ENCODE data around the gene SPEG.

The SPEG gene

GRCh38 chr2:219475278-219475677 is 40.6 kb downstream of the SPEG start:
- in situ Hi-C loops (cut with MboI; ENCODE audit: low sequenced_read_pairs) = no loop called here

DNA sequence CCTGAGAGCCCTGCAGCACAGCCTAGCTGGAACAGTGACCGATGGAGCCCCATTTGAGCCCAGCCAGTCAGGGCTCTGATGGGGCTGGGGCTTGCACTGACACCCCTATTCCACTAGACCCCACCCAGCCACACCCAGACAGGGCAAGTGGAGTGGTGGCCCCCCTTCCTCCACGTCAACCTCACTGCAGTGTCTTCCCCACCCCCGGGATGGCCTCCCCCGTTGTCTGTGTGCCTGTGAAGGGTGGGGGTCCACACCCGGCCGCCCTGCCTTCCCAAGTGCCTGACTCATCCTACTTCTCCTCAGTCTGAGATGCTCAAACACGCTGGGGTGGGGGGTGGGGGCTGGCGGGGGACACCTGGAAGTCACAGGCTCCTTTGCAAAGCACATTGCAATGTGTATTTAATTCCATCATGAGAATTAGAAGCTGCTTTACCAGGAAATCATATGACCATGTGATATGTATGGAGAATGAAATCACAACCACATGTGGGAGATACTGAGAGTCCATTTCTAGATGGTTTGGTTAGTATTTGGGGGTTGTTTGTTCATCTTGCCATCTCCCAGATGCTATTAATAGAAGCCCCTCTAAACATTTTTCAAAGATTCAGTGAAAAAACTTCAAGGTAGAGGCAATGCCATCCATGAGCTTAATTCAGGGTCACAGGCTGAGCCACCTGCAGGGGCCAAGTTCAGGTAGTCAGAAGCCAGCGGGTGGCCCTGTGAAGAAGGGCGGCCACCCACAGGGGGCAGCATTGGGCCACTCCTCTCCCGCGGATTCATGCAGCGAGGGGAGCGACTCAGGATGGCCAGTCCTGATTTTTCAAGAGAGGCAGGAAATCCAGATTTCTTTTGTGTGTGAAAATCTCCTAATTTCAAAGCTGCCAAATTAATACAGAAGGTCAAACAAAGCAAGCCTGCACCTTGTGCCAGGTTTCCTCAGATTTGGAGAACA is 41.3 kb downstream of the SPEG start:
- in situ Hi-C loops (cut with MboI; ENCODE audit: low sequenced_read_pairs) = no loop called here

GRCh38 chr2:219476652-219477151 is 42.1 kb downstream of the SPEG start:
- in situ Hi-C loops (cut with MboI; ENCODE audit: low sequenced_read_pairs) = no loop called here

- in situ Hi-C loops (cut with MboI; ENCODE audit: low sequenced_read_pairs) = no loop called here
These were observed 42.5 kb downstream of the SPEG start for GRCh38 chr2:219477179-219477578.

DNA sequence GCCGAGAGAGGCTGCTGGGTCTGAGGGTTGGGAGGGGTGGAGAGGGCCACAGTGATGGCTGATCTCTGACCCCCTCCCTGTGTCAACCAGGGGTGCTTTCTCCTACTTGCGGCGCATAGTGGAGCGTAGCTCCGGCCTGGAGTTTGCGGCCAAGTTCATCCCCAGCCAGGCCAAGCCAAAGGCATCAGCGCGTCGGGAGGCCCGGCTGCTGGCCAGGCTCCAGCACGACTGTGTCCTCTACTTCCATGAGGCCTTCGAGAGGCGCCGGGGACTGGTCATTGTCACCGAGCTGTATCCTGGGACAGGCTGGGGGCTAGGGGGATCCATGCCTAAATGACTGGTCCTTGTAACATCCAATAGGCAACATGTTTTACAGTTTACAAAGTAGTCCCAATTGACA is 43.2 kb downstream of the SPEG start:
- in situ Hi-C loops (cut with MboI; ENCODE audit: low sequenced_read_pairs) = no loop called here

DNA sequence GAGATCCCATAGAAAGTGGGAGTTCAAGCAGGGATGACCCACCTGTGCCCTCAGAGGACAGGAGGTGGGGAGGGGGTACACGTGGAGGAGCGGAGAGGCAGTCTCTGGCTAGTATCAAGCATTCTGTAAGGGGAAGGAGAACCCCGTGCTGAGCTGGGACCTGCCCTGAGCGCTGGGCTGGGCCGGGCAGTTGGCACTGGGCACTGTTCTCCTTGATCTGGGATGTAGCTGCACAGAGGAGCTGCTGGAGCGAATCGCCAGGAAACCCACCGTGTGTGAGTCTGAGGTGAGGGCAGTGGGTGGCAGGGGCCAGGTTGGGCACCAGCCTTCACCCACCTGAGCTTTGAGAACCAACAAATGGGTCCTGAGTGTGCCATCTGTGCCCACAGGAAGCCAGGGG is 44.3 kb downstream of the SPEG start:
- in situ Hi-C loops (cut with MboI; ENCODE audit: low sequenced_read_pairs) = no loop called here

DNA sequence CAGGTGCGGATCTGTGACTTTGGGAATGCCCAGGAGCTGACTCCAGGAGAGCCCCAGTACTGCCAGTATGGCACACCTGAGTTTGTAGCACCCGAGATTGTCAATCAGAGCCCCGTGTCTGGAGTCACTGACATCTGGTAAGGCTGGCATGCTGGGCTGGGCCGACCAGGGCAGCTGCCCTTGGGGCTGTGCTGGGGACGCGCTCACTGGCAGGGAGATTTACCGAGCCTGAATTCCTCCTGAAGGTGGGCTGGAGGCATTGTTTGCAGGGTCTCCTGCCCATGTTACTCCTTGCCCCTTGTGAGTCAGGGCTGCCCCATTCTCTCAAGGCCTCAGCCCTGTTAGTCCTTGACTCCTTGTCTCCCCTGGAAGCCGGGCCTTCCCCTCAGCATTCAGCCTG is 45.4 kb downstream of the SPEG start:
- in situ Hi-C loops (cut with MboI; ENCODE audit: low sequenced_read_pairs) = no loop called here

- in situ Hi-C loops (cut with MboI; ENCODE audit: low sequenced_read_pairs) = no loop called here
These were observed 48.2 kb downstream of the SPEG start for GRCh38 chr2:219482674-219483405.

- in situ Hi-C loops (cut with MboI; ENCODE audit: low sequenced_read_pairs) = no loop called here
These were observed 49.1 kb downstream of the SPEG start for GRCh38 chr2:219483451-219484342.

GRCh38 chr2:219484343-219485200 is 49.9 kb downstream of the SPEG start:
- in situ Hi-C loops (cut with MboI; ENCODE audit: low sequenced_read_pairs) = no loop called here

GRCh38 chr2:219485201-219485580 is 50.5 kb downstream of the SPEG start:
- in situ Hi-C loops (cut with MboI; ENCODE audit: low sequenced_read_pairs) = no loop called here

DNA sequence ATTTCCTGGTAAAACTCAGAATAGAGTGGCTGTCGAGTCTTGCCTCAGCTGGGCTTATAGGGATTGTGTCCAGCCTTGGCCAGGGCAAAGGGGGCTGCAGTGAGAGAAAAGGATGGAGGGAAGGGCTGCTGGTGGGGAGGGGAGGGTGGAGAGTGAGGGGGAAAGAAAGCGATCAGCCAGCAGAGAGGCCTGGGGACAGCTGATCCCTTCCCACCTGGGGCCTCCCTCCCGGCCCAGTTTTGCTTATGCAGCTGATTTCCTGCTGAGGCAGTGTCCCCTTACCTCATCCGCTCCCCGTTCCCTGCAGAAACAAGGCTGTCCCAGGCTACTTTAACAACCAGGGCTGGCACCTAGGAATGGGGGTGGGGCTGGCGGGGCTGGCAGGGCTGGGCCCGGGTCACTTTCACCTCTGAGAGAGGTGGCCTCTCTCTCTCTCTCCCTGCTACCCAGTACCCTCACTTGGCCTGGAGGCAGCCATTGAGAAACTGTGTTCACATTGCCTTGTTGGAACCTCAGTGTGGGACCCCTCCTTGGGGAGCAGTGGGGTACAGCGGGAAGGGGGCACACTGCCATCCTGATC is 51.8 kb downstream of the SPEG start:
- in situ Hi-C loops (cut with MboI; ENCODE audit: low sequenced_read_pairs) = no loop called here

DNA sequence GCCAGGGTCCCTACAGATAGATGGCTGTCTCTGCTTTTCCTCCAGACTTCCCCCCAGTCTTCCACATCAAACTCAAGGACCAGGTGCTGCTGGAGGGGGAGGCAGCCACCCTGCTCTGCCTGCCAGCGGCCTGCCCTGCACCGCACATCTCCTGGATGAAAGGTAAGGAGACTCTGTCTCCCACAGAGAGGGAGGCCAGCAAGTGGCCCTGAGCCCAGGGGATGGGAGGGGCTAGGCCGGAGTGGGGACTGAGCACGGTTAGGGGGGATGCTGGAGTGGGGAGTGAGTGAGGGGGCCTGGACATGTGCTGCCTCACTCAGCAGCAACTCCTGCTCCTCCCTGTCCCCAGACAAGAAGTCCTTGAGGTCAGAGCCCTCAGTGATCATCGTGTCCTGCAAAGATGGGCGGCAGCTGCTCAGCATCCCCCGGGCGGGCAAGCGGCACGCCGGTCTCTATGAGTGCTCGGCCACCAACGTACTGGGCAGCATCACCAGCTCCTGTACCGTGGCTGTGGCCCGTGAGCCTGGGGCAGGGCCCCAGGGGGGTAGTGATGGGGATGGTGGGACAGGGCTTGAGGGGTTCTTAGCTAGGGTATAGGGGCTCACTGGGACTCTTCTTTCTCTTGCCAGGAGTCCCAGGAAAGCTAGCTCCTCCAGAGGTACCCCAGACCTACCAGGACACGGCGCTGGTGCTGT is 53.7 kb downstream of the SPEG start:
- in situ Hi-C loops (cut with MboI; ENCODE audit: low sequenced_read_pairs) = no loop called here

DNA sequence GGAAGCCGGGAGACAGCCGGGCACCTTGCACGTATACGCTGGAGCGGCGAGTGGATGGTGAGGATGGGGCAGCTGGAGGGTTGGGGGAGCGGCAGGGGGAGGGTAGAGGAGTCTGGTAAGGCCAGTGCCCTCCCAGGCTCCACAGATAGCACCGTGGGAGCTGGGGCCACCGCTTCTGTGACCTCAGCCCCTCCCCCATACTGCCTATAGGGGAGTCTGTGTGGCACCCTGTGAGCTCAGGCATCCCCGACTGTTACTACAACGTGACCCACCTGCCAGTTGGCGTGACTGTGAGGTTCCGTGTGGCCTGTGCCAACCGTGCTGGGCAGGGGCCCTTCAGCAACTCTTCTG is 54.2 kb downstream of the SPEG start:
- in situ Hi-C loops (cut with MboI; ENCODE audit: low sequenced_read_pairs) = no loop called here

GRCh38 chr2:219489315-219489714 is 54.7 kb downstream of the SPEG start:
- in situ Hi-C loops (cut with MboI; ENCODE audit: low sequenced_read_pairs) = no loop called here

- in situ Hi-C loops (cut with MboI; ENCODE audit: low sequenced_read_pairs) = no loop called here
These were observed 55.5 kb downstream of the SPEG start for GRCh38 chr2:219490186-219490585.

DNA sequence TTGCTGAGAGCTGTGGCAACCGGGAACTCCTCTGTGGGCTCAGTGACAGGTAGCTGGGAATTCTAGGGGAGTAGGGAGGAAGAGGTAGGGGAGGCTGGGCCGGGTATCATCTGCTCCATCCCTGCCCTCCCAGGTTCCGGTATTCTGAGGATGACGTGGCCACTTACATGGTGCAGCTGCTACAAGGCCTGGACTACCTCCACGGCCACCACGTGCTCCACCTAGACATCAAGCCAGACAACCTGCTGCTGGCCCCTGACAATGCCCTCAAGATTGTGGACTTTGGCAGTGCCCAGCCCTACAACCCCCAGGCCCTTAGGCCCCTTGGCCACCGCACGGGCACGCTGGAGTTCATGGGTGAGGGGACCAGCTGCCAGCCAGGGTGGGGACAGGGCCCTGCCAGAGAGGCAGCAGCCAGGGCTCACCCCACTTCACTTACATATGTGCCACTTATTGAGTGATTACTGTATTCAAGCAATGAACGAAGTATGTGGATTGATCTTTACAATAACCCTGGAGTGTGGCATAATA is 56.0 kb downstream of the SPEG start:
- in situ Hi-C loops (cut with MboI; ENCODE audit: low sequenced_read_pairs) = no loop called here

DNA sequence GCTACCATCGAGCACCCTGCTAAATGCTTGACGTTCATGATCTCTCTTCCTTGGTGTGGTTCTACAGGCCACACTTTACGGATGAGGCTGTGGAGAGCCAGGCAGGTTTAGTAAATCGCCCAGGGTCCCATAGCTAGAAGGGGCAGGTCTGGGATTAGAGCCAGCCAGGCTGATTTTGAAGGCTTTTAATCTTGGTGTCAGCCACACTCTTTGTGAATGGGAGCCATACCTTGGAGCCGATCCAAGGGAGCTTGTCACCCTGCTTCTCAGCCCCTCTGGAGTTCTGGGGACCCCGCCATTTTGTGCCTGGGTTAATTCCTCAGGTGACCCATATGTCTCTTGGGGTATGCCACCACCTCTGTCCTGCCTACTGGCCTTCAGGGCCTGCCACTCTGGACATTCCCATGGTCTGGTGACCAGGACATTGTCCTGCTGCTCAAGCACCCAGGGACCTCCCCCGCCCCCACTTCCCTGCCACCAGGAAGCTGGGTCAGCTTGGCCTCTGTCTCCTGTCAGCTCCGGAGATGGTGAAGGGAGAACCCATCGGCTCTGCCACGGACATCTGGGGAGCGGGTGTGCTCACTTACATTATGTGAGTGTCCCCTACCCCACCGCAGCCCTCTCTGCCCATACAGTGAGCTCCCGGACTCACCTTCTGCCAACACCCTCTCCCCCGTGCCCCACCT is 56.8 kb downstream of the SPEG start:
- in situ Hi-C loops (cut with MboI; ENCODE audit: low sequenced_read_pairs) = no loop called here

All from HL-60/S4 treated with phorbol 12-myristate 13-acetate at 8.2 ng/mL for 4 days and 3 days (cell line).